ENCODE measurements around the gene PRKG1.
"Not testable (repeated sequence)": the region's sequence is repeated elsewhere in the genome, so short reads cannot be mapped to it uniquely, and the experiment has no call there.

The PRKG1 gene

GRCh38 chr10:51319173-51319435 is 244.8 kb downstream of the PRKG1 start:
- DNase-seq = no peak

- DNase-seq = no peak
Measured at GRCh38 chr10:51321300-51321699, 247.0 kb downstream of the PRKG1 start.

GRCh38 chr10:51321980-51322379 is 247.7 kb downstream of the PRKG1 start:
- no peak for DNase-seq

- no peak for DNase-seq
Measured at GRCh38 chr10:51325649-51326048, 251.4 kb downstream of the PRKG1 start.

GRCh38 chr10:51326174-51326573 is 251.9 kb downstream of the PRKG1 start:
- no peak for DNase-seq

GRCh38 chr10:51327432-51327831 is 253.1 kb downstream of the PRKG1 start:
- no peak for DNase-seq

GRCh38 chr10:51340366-51340765 is 266.1 kb downstream of the PRKG1 start:
- DNase-seq = no peak

GRCh38 chr10:51340845-51341610 is 266.7 kb downstream of the PRKG1 start:
- no peak for DNase-seq

GRCh38 chr10:51341745-51342144 is 267.5 kb downstream of the PRKG1 start:
- DNase-seq = not testable (repeated sequence)

GRCh38 chr10:51342381-51342780 is 268.1 kb downstream of the PRKG1 start:
- DNase-seq = no peak

- DNase-seq = no peak
Measured at GRCh38 chr10:51343391-51343790, 269.1 kb downstream of the PRKG1 start.

GRCh38 chr10:51344371-51344770 is 270.1 kb downstream of the PRKG1 start:
- DNase-seq = no peak

GRCh38 chr10:51348622-51349021 is 274.3 kb downstream of the PRKG1 start:
- no peak for DNase-seq

- DNase-seq = no peak
Measured at GRCh38 chr10:51357170-51357569, 282.9 kb downstream of the PRKG1 start.

- no peak for DNase-seq
Measured at GRCh38 chr10:51358227-51358626, 283.9 kb downstream of the PRKG1 start.

GRCh38 chr10:51363415-51363814 is 289.1 kb downstream of the PRKG1 start:
- no peak for DNase-seq

- DNase-seq = no peak
Measured at GRCh38 chr10:51364674-51365073, 290.4 kb downstream of the PRKG1 start.

- DNase-seq = no peak
Measured at GRCh38 chr10:51366044-51366443, 291.8 kb downstream of the PRKG1 start.

- DNase-seq = no peak
Measured at GRCh38 chr10:51367127-51367526, 292.8 kb downstream of the PRKG1 start.

GRCh38 chr10:51367694-51368093 is 293.4 kb downstream of the PRKG1 start:
- DNase-seq = no peak

- no peak for DNase-seq
Measured at GRCh38 chr10:51368943-51369342, 294.7 kb downstream of the PRKG1 start.

GRCh38 chr10:51369903-51370302 is 295.6 kb downstream of the PRKG1 start:
- DNase-seq = no peak

GRCh38 chr10:51371743-51372142 is 297.5 kb downstream of the PRKG1 start:
- peak in 1 of 51 donors; percentile 3 for DNase-seq

GRCh38 chr10:51375790-51376189 is 301.5 kb downstream of the PRKG1 start:
- no peak for DNase-seq

Data from hypothalamus (tissue), 51 donors.